Activated CD4-positive, CD25-positive, alpha-beta regulatory T cell treated with anti-CD3 and anti-CD28 coated beads, Interleukin-2, amount 50 U/mL, for 16 hours (primary cell): ENCODE data around the gene SPINDOC.

Source experiments
- DNase-seq: peaks from one replicate; pipeline ENCODE4 v3.0.0-alpha.2; 2020; ENCODE audit warnings: low read depth, low spot score

Gene SPINDOC

DNA sequence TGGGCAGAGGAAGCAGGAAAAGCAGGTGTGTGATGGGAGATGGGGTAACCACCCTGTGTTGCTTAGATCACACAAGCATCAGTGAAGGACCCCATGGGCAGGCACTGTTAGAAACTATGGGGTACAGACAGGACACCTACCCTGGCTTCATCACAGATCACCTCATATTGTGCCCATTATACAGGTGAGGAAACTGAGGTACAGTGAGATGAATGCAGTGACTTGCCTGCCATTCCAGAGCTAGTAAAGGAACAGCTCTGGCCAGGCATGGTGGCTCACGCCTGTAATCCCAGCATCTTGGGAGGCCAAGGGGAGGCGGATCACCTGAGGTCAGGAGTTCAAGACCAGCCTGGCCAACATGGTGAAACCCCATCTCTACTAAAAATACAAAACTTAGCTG is 19.8 kb downstream of the SPINDOC start:
- DNase-seq = no peak

GRCh38 chr11:63834535-63835157 is 21.4 kb downstream of the SPINDOC start:
- DNase-seq = no peak

- DNase-seq = no peak
Measured at GRCh38 chr11:63835158-63835545, 21.9 kb downstream of the SPINDOC start.

- peak; percentile 72 for DNase-seq
Measured at GRCh38 chr11:63837027-63837688, 23.9 kb downstream of the SPINDOC start.

GRCh38 chr11:63837739-63838138 is 24.5 kb downstream of the SPINDOC start:
- DNase-seq = no peak

DNA sequence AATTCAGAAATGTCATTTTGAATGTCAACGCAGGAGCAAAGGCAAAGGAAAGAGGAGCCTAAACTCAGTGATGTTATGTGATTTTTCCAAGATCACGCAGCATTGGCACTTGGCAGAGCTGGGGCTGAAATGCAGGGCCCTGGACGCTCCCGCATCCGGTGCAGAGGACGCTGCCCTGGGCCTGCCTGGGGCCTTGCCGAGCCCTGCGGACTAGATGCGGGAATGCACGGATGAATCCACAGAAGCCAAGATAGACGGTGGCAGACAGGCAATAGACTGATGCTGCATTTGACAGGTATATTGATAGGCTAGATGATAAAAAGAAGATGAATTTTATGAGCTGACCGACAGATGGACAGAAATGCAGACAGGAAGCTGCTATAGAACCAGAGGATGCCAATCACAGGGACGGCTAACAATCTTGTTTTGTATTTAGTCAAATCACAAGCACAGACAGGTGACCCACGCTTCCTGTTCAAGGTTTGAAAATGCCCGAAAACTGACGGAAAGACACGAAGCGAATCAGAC is 25.0 kb downstream of the SPINDOC start:
- DNase-seq = no peak

- DNase-seq = peak; percentile 99
Measured at GRCh38 chr11:63838678-63839507, 25.6 kb downstream of the SPINDOC start, which contains the start of gene MARK2. MARK2 (plus strand) TSS chr11:63839110; CDS start chr11:63839507, 397 bp downstream.

DNA sequence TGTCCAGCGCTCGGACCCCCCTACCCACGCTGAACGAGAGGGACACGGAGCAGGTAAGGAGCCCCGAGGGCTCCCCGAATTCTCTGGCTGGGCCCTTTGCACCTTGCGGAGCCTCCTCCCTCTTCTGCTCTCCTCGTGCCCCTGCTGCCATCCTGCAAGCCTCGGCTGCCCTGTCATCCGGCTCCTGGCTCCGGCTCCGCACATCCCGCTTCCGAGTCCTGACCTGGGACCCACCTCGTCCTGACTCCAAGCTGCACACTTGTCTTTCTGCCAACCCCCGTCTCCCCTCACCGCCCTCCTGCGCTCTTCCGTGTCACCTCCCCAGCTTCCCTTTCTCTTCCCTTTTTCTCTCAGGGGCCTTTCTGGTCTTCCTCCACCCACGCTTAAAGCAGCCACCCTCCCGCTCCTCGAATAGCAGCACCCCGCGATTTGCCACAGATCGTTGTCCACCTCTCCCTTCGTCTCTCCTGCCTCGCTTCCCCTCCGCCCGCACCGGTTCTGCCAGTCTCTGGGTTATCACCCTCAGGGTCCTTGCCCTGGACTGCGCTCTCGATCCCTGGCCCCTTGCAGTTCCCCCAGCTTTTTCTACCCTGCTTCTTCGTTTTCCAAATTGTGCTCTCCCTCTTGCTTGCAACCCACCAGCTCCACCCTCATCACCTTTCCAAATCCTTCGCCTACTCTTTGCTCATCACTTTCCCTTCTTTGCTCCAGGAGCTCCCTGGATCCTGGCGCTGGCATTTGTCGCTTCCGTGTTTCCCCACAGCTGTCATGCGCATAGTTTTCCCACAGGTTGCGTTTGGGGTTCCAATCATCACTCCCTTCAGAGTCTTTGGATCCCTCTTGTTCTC is 26.5 kb downstream of the SPINDOC start:
- DNase-seq = no peak

- DNase-seq = no peak
Measured at GRCh38 chr11:63840356-63841060, 27.3 kb downstream of the SPINDOC start.

DNA sequence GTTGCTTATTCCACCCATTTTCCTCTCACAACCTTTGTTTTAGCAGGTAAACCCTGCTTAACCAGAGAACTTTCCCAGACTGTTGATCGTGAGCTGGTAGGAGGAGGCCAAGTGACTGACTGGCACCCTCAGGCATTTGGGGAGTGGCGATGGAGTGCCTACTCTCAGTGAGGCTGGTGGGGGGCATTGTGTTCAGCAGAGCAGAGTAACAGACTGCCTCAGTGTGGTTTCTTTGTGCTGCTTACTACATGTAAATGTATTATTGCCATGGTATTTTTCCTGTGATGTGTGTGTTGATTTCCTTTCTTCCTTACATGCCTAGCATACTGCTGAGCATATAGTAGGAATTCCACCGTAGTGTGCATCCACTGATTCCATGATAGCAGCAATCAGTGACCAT is 28.3 kb downstream of the SPINDOC start:
- DNase-seq = no peak

DNA sequence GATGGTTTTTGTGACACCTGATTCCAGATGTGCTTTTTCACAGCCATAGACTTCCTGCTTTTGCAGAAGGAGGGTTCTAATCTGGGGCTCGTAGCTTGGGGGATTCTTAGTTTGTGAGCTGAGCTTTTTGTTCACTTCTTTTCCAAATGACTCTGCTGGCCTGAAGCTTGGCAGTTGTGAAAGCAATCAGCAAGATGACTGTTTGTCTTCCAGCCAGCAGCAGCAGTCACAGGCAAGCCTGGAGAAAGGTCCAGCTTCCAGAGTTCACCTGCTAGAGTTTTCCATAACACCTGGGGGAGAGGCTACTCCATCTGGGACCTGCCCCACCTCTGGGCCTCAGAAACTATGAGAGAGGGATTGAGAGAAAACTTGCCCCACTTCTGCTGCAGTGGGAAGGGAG is 29.8 kb downstream of the SPINDOC start:
- DNase-seq = no peak

- DNase-seq = no peak
Measured at GRCh38 chr11:63844836-63845235, 31.6 kb downstream of the SPINDOC start.

GRCh38 chr11:63845303-63845702 is 32.0 kb downstream of the SPINDOC start:
- DNase-seq = no peak

GRCh38 chr11:63845911-63846310 is 32.7 kb downstream of the SPINDOC start:
- no peak for DNase-seq

DNA sequence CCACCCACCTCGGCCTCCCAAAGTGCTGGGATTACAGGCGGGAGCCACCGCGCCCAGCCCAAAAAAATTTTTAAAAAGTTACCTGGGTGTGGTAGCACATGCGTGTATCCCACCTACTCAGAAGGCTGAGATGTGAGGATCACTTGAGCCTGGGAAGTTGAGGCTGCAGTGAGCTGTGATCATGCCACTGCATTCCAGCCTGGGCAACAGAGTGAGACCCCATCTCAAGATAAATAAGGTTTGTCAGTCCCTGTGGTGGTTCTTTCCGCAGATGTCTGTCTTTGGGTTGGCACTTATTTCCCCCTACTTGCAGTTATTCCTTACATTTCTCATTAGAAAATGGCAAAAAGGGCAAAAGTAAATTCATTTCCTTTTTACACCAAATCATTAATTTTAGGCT is 33.6 kb downstream of the SPINDOC start:
- no peak for DNase-seq

DNA sequence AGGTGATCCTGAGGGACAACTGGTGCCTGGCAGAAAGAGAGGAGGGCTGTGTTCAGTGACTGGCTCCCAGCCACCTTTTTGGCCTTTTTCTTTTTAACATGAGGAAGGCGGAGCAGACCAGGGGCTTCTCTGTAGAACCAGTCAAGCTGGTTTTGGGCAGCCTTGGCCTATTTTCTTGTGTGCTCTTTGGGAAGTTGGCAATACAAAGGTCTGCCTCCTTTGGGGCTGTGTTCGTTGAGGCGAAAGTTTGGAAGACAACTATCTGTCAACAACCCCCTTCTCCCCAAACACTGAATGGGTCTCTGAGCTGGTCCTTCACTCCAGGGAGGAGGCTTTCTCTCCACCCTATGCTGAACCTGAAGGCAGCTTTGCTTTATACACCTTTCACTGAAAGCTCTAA is 34.1 kb downstream of the SPINDOC start:
- no peak for DNase-seq

DNA sequence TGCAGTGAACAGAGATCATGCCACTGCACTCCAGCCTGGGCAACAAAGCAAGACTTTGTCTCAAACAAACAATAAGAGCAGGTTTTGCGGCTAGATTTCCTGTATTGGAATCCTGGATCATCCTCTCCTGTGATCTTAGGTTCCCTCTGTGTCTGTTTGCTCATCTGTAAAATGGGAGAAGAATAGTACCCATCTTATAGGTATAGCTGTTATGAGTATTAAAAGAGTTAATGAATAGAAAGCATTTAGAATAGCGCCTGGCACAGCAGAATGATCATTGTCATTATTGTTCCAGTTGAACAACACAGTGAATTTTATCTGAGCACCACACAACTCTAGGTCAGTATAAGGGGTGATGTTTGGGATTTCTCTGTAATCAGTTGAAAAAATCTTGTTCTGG is 36.4 kb downstream of the SPINDOC start:
- no peak for DNase-seq

DNA sequence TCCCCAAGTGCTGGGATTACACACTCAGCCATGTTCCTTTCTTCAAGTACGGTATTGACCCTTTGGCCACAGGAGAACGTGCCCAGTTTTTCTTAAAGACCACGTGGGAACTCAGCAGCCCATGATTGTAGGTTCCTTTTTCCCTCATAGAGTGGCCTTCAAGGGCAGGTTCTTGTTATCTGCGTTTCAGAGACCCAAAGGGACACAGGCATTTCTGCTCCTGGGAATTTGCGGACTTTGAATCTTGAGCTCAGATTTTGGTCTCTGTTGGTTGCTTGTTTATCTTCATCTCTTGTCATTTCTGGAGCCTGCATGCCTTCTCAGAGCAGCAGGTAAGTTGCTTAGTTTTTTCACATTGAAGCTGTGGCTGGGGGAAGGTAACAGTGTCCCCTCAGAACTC is 37.7 kb downstream of the SPINDOC start:
- DNase-seq = no peak

GRCh38 chr11:63851364-63851763 is 38.1 kb downstream of the SPINDOC start:
- DNase-seq = no peak

DNA sequence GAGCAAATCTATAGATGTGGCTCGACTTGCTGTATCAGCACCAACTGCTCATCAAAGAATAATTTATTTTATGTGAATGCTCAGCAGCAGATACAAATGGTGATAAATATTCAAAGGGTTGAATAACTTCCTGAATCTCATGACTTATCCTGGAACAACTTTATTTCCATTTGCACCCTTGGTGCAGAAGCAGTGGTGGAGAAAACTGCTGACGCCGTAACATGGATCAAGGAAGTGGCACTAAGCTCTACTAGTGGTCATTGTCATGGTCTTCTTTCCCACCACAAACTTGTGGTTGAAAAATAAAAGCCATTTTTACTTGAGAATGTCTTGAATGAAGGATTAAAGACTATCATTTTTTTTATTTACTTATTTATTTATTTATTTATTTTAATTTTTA is 40.2 kb downstream of the SPINDOC start:
- no peak for DNase-seq

DNA sequence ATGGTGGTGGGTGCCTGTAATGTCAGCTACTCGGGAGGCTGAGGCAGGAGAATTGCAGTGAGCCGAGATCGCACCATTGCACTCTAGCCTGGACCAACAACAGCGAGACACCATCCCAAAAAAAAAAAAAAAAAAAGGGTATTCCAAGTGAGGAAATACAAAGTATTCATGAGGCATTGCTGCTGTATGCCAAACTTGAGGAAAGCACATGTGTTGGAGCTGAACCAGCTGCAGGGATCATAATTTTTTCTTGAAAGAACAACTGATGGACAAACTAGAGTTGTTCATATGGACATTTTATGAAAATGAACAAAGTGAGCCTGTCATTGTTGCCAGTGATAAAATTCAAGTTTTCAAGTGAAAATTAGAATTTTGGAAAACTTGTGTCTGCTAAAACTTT is 41.4 kb downstream of the SPINDOC start:
- no peak for DNase-seq
